Mesodermal cell (in vitro differentiated cells): ENCODE data around the gene STUB1.

Source experiments
- H3K27ac ChIP-seq: 2 replicates; pipeline ENCODE4 v1.7.0; 2013; ENCODE audit warnings: mild to moderate bottlenecking, low read depth, low read length, moderate library complexity; ENCODE audit not compliant: severe bottlenecking
- H3K36me3 ChIP-seq: 2 replicates; pipeline ENCODE4 v1.7.1; 2013; ENCODE audit warnings: mild to moderate bottlenecking, low read length, moderate library complexity; ENCODE audit not compliant: control insufficient read depth, insufficient read depth
- H3K4me1 ChIP-seq: one replicate; pipeline ENCODE4 v1.7.1; 2013; ENCODE audit warnings: mild to moderate bottlenecking, low read length; ENCODE audit not compliant: insufficient read depth, control insufficient read depth, poor library complexity, severe bottlenecking
- H3K4me3 ChIP-seq: 2 replicates; pipeline ENCODE4 v1.7.0; 2013; ENCODE audit warnings: low read length, control low read depth, mild to moderate bottlenecking; ENCODE audit not compliant: insufficient read depth, poor library complexity, severe bottlenecking; ENCODE audit errors: extremely low read depth
- H3K9me3 ChIP-seq: 2 replicates; pipeline ENCODE4 v1.7.1; 2013; ENCODE audit warnings: mild to moderate bottlenecking, low read length, moderate library complexity; ENCODE audit not compliant: control insufficient read depth
- WGBS, 2 experiments: methylation state at CpG; one replicate each; pipeline ENCODE4 v1.1.5; 2013; ENCODE audit warnings: missing lambda C conversion rate in 2 of 2; ENCODE audit not compliant: insufficient coverage in 2 of 2; 5-methylcytosine and 5-hydroxymethylcytosine counted together

The STUB1 gene

DNA sequence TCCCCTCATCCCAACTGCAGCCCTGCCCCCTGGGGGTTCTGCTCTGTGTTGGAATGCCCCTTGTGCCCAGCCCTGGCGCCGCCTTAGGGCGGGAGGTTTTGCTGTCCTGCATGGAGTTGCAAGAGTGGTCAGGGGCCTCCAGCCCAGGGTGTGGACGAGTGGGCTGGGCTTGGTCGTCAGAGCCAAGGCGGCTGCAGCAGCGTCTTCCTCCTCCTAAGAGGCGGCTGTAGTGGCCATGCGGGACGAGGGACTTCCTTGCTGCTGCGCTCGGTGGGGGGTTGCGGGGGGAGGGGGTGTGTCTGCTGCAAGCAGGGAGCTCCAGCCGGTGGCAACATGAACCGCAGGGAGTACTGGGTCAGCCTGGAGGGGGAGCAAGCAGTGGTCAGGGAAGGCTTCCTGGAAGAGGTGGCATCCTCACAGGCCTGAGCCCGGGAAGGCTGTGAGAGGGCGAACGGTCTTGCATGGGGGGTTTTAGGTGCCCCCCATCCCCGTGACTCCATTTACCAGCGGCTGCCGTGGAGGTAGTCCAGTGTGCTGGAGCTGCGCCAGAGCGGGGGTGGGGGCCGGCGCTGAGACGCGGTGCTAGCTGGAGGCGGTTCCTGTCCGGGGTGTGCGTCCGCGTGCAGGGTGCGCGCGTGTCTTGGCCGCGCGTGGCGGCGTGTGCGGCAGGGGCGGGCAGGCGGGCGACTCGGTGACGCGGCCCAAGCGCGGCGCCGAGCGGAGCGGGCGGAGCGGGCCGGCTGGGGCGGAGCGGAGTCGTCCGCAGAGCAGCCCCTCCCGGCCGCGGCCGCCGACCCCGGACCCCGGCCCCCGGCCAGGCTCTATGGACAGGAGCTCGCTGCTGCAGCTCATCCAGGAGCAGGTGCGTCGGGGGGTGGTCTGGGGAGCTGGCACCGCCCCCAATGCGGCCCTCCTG lies 5.0 kb upstream of the STUB1 start, which contains the start of gene RHBDL1:
Gene RHBDL1 (plus strand): TSS at position 704 of the 916 bp plus-strand sequence. CDS start 120 bp downstream, at position 824.
- Histone ChIP-seq H3K27ac (no peak within 1 kb of the TSS), H3K4me3 (peak within 1 kb of the TSS; percentile 22), H3K36me3 (peaks cover 38% of the 10 kb centered on the region), H3K4me1 (peaks cover 10% of the 10 kb centered on the region), H3K9me3 (no peaks in the 10 kb centered on the region)
- 9 to 11% methylated on average over 41 to 64 of the region's 73 CpGs for WGBS, 2 experiments

DNA sequence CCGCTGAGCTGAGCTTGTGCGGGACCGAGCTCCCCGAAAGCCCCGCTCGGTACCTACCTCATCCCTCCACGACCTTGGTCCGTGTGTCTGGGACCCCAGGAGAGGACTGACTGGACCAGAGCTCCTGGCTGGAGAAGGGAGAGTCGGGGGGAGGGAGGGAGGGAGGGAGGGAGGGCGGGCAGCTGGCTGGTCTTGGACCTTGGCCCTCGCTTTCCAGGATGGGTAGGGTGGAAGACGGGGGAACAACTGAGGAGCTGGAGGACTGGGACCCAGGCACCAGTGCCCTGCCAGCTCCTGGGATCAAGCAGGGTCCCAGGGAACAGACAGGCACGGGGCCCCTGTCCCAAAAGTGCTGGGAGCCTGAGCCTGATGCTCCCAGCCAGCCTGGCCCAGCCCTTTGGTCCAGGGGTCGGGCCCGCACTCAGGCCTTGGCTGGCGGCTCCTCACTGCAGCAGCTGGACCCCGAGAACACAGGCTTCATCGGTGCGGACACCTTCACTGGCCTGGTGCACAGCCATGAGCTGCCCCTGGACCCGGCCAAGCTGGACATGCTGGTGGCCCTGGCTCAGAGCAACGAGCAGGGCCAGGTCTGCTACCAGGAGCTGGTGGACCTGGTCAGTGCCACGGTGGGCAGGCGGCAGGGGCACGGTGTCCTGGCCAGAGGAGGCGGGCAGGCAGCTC lies 4.2 kb upstream of the STUB1 start:
- H3K36me3 ChIP-seq, result peaks cover 30% of the 10 kb centered on the region
- WGBS, 2 experiments, result 81 to 85% methylated on average over 16 to 18 of the region's 25 CpGs
- no peak overlapping the region for H3K27ac ChIP-seq
- H3K9me3 ChIP-seq, result no peaks in the 10 kb centered on the region
- H3K4me3 ChIP-seq, result no peak overlapping the region
- H3K4me1 ChIP-seq, result peaks cover 12% of the 10 kb centered on the region

DNA sequence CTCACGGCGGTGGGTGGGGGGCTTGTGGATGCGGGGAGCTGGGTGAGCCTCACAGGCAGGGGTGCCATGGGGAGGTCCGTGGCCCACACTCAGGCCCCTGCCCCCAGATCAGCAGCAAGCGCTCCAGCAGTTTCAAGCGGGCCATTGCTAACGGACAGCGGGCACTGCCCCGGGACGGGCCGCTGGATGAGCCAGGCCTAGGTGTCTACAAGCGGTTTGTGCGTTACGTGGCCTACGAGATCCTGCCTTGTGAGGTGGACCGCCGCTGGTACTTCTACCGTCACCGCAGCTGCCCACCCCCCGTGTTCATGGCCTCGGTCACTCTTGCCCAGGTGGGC lies 3.7 kb upstream of the STUB1 start:
- 97 to 98% methylated on average over 21 of the region's 21 CpGs for WGBS, 2 experiments
- Histone ChIP-seq H3K9me3 (no peaks in the 10 kb centered on the region), H3K4me3 (no peak overlapping the region), H3K36me3 (peaks cover 27% of the 10 kb centered on the region), H3K4me1 (peaks cover 18% of the 10 kb centered on the region), H3K27ac (no peak overlapping the region)

DNA sequence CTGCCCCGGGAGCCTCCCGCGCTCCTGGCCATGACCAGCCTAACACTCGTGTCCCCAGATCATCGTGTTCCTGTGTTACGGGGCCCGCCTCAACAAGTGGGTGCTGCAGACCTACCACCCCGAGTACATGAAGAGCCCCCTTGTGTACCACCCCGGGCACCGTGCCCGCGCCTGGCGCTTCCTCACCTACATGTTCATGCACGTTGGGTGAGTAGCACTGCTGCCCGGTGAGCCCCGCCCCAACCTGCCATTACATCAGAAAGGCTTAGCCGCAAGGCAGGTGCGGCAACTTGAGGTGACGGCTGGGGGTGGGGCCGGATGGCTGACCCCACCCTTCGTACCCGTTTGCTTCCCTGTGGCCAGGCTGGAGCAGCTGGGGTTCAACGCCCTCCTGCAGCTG lies 3.3 kb upstream of the STUB1 start:
- H3K27ac ChIP-seq, result no peak overlapping the region
- peaks cover 27% of the 10 kb centered on the region for H3K36me3 ChIP-seq
- H3K4me3 ChIP-seq, result no peak overlapping the region
- H3K9me3 ChIP-seq, result no peaks in the 10 kb centered on the region
- WGBS, 2 experiments, result 93% methylated on average over 23 of the region's 23 CpGs
- H3K4me1 ChIP-seq, result peaks cover 21% of the 10 kb centered on the region

- 91 to 94% methylated on average over 35 to 54 of the region's 57 CpGs for WGBS, 2 experiments
- Histone ChIP-seq H3K4me1 (peaks cover 23% of the 10 kb centered on the region), H3K4me3 (no peak overlapping the region)
These were observed 2.7 kb upstream of the STUB1 start for GRCh38 chr16:677316-678190.

GRCh38 chr16:678209-678857 lies 1.9 kb upstream of the STUB1 start:
- Histone ChIP-seq H3K4me3 (no peak overlapping the region), H3K27ac (no peak overlapping the region), H3K36me3 (peaks cover 29% of the 10 kb centered on the region), H3K4me1 (peaks cover 23% of the 10 kb centered on the region), H3K9me3 (no peaks in the 10 kb centered on the region)
- WGBS, 2 experiments, result 92 to 95% methylated on average over 17 to 18 of the region's 21 CpGs

More at GRCh38 chr16:677316-678190, 2.7 kb upstream of the STUB1 start:
- H3K27ac ChIP-seq, result no peak overlapping the region
- H3K36me3 ChIP-seq, result peaks cover 28% of the 10 kb centered on the region
- H3K9me3 ChIP-seq, result no peaks in the 10 kb centered on the region

DNA sequence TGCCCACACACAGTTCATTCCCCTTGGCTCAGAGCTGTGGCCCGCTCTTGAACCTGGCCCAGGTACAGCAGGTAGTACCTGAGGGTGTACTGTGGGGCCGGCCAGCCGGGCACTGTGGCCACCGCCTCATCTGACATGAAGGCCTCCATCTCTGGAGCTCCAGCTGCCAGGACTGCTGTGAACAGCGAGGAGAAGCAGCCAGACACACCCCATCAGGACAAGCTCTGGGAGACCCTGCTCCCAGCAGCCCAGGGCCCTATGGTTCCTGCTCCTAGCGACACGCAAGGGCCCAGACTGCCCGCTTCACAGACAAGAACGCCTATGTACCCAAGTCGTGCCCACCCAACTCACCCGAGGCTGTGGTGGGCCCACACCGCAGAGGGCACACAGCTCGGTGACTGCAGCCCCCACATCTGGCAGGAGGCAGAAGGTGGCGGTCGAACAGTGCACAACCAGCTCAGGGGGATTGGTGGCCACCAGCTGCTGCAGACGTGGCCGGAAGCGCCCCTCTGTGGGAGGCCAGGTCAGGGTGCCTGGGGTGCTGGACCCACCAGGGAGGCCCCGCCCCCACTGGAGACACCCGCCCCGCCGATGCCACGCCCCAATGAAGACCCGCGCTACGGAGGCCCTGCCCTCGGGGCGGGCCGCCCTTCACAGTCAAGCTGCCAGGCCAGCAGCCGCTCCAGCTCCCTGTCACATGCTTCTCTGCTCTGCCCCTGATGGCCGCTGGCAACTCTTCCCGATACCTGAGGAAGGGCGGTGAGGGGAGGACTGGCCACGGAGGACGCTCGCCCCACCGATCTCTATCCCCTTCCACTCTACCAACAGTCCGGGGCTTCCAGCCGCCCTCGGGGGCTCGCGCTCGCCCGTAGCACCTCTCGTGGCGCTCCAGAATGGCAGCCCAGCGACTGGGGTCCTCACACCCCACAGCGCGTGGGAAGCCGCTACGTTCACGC lies 1.1 kb upstream of the STUB1 start:
- 36 to 84% methylated on average over 18 to 45 of the region's 52 CpGs for WGBS, 2 experiments
- Histone ChIP-seq H3K36me3 (peaks cover 23% of the 10 kb centered on the region), H3K9me3 (no peaks in the 10 kb centered on the region), H3K4me3 (peak overlapping the region; percentile 34), H3K4me1 (peaks cover 23% of the 10 kb centered on the region), H3K27ac (peak overlapping the region; percentile 59)

- H3K36me3 ChIP-seq, result peaks cover 28% of the 10 kb centered on the region
- peak overlapping the region; percentile 78 for H3K4me3 ChIP-seq
- WGBS, 2 experiments, result 0 to 1% methylated on average over 26 to 38 of the region's 38 CpGs
- H3K4me1 ChIP-seq, result peaks cover 12% of the 10 kb centered on the region
- H3K9me3 ChIP-seq, result no peaks in the 10 kb centered on the region
- H3K27ac ChIP-seq, result peak overlapping the region; percentile 72
These were observed 375 bp downstream of the STUB1 start for GRCh38 chr16:680625-680945.

- peak overlapping the region; percentile 72 for H3K27ac ChIP-seq
These were observed 946 bp downstream of the STUB1 start for GRCh38 chr16:680967-681745.

More at GRCh38 chr16:680967-681745, 946 bp downstream of the STUB1 start:
- 60 to 63% methylated on average over 43 to 44 of the region's 44 CpGs for WGBS, 2 experiments
- H3K4me1 ChIP-seq, result peaks cover 12% of the 10 kb centered on the region
- peak overlapping the region; percentile 78 for H3K4me3 ChIP-seq
- H3K9me3 ChIP-seq, result no peaks in the 10 kb centered on the region
- H3K36me3 ChIP-seq, result peaks cover 29% of the 10 kb centered on the region
